HG02973 (cell line): ENCODE measurements around the gene DIS3L2.

Source experiments
- ATAC-seq: cut with Tn5 transposase; IDR thresholded peaks from one replicate; pipeline ENCODE4 v1.9.1; 2021; ENCODE audit warnings: moderate library complexity; ENCODE audit not compliant: unreplicated experiment

DIS3L2 gene

GRCh38 chr2:232225895-232226294, 264.4 kb downstream of the DIS3L2 start:
- ATAC-seq = no peak

- no peak for ATAC-seq
Observed at GRCh38 chr2:232228332-232228731, 266.8 kb downstream of the DIS3L2 start.

GRCh38 chr2:232228971-232229894, 267.7 kb downstream of the DIS3L2 start:
- no peak for ATAC-seq

- ATAC-seq = no peak
Observed at GRCh38 chr2:232229911-232230310, 268.4 kb downstream of the DIS3L2 start.

DNA sequence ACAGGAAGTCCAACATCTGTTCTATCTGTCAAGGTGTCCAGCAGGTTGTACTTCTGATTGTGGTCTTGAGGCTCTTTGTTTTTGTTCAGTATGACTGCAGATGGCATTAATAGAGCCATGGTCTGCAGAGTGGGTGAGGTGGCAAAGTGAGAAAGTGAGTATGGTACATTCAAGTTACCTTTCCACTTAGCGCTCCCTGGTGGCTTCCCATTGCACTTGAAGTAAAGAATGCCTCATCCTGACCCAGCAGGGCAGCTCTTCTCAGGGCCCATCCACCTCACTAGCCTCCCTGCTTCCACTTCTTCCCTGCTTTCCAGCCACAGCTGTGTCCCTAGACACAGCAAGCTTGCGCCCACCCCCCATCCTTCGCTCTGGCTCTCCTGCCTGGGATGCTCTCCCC, 269.0 kb downstream of the DIS3L2 start:
- no peak for ATAC-seq

DNA sequence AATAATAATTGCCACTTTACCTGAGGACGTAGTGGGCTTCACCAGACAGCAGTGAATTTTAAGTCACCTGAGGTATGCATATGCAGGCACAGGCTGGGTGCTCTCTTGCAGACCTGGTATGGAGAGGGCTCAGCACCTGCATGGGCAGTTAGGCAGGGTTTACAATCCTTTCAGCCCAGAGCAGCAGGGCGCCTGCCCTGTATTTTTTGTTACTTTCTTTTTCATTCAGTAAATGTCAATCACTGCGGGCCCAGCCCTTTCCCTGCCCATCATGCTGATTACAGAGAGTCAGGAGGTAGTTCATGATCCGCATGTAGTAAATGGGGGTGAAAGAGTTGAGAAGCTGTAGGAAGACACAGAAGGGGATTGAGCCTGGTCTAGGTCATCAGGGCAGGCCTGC, 270.0 kb downstream of the DIS3L2 start:
- ATAC-seq = no peak

DNA sequence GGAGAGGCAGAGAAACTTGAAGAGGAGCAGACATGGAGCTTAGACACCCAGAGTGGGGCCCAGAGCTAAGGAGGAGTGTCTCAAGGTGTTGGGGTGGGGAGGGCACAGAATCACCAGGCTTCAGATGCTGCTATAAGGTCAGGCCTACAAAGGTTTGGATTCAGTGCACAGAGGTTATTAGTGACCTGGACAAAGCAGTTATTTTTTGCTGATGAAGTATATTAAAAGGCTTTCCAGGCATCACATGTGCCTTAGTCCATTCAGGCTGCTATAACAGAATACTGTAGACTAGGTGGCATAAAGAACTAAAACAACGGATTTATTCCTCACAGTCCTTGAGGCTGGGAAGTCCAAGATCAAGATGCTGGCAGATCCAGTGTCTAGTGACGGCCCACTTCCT, 271.4 kb downstream of the DIS3L2 start:
- ATAC-seq = no peak

GRCh38 chr2:232234922-232235615, 273.6 kb downstream of the DIS3L2 start:
- ATAC-seq = no peak

GRCh38 chr2:232235716-232236115, 274.2 kb downstream of the DIS3L2 start:
- no peak for ATAC-seq

DNA sequence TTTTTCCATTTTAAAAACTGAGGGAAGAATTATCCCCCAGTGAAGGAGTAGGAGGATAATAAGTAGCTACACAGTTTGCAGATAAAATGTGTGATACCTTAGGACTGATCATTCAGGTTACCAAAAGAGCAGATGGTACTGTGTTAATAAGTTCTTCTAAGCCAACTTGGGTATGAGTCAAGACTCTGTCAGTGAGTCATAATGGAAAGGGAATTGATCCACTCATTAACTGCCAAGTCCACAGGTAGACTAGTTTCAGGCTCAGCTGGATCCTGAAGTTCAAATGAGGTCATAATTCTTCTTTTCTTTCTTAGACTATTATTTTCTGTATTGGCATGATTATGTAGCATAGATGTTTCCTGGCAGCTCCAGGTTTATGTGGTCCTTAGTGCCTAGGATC, 274.7 kb downstream of the DIS3L2 start:
- ATAC-seq = peak; percentile 74

DNA sequence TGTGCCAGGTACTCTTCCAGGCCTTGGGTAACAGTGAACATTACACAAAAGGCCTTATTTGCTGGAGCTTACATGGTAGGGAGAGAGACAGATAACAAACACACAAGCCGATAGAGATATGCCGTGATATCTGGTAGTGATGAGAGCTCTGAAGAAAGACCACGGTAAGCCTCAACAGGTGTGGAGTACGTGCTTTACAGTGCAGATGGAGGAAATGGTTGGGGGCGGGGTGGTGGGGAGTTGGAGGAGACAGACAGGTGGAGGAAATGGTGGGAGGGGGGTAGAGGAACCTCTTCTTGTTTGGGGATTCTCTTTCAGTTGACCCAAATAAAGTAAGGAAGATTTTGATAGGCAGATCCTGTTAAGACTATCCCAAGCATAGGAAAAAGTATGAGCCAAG, 276.0 kb downstream of the DIS3L2 start:
- ATAC-seq = no peak

- no peak for ATAC-seq
Observed at GRCh38 chr2:232238108-232238507, 276.6 kb downstream of the DIS3L2 start.

- ATAC-seq = no peak
Observed at GRCh38 chr2:232238596-232238995, 277.1 kb downstream of the DIS3L2 start.

- ATAC-seq = no peak
Observed at GRCh38 chr2:232239951-232240681, 278.6 kb downstream of the DIS3L2 start.

- no peak for ATAC-seq
Observed at GRCh38 chr2:232240906-232241305, 279.4 kb downstream of the DIS3L2 start.

- no peak for ATAC-seq
Observed at GRCh38 chr2:232242316-232242715, 280.8 kb downstream of the DIS3L2 start.

DNA sequence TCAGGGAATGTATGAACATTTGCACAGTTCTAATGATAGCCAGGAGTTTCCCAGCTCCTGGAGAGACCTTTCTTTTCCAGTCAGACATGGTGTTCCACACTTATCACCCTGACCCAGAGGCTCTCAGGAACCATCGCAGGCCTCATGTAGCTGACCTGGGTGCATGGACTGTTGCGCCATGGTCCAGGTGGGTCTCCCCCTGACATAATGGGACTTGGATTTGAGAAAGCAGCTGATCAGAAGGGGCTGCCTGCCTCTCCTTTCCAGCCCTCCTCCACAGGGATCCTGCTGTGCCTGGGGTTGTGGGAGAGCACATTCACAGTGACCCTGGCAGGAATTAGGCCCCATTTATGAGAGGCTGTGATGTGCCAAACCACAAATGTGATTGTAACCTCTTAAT, 283.6 kb downstream of the DIS3L2 start:
- ATAC-seq = no peak

DNA sequence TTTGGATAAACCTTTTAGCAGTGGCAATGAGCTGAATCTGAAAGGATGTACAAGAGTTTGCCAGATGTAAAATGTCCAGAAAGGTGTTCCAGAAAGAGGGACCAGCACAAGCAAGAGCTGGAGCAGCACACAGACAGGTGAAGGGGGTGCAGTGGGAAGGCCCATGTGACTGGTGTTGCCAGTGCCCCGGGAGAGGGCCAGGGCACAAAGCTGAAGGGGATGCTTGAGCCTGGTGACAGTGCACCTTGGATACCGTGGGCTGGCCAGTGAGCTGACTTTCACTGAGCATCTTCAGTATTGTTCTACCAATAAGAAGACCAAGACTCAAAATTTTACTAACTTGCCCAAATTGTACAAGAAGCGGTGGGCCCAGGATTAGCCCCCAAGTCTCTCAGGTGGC, 284.7 kb downstream of the DIS3L2 start:
- no peak for ATAC-seq

DNA sequence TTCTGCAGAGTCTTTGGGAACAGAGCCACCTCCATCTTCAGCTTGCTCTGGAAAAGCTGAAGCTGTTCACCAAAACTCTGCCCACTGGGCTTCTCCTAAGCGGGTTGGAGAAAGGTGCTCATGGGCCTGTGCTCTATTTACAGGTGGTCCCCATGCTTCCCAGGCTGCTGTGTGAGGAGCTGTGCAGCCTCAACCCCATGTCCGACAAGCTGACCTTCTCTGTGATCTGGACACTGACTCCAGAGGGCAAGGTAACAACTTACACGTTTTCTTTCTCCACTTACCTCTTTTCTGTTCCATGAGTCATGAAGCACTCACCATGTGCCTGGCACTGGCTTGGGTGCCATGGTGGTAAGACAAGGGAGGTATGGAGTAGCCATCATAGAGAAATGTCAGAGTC, 287.6 kb downstream of the DIS3L2 start:
- no peak for ATAC-seq

GRCh38 chr2:232250246-232251175, 289.0 kb downstream of the DIS3L2 start:
- no peak for ATAC-seq
